K562 (cell line): ENCODE measurements around the gene ZSWIM4. TPM values are rescaled to one million over a fixed set of nuclear protein-coding genes. Genes with fewer than 3 reads are reported as not detected.

Experiments used
- ATAC-seq: fragments of 200-7000 bp; cut with Tn5 transposase; 3 replicates; pipeline ENCODE4 v1.9.1; 2020; ENCODE audit warnings: moderate library complexity
- BruUV-seq: library from RNA; stranded (reverse); fragments of 400-500 nt; replicated peaks from 2 replicates; lab custom pipeline; 2021; lab: Mats Ljungman, UMichigan
- CTCF ChIA-PET: fragments of 300-600 bp; formaldehyde crosslinking; extraction: SDS; loops from one replicate; lab custom pipeline; 2021; ENCODE audit warnings: low intra/inter-chr PET ratio; lab: Yijun Ruan, JAX
- POLR2A ChIA-PET: fragments of 300-600, 350-650 bp; sonication (Branson Sonifier 250); formaldehyde crosslinking; extraction: SDS; loops from one replicate; lab custom pipeline; 2021; ENCODE audit warnings: antibody characterized with exemption, inconsistent platforms; lab: Yijun Ruan, JAX
- DNase-seq, 4 experiments: peaks; one replicate each; pipeline versions ENCODE4 v3.0.0 to v3.0.0-alpha.2; 2011 to 2018; ENCODE audit warnings: low spot score in 3 of 4, mixed read lengths in 3 of 4; ENCODE audit errors: extremely low read depth in 1 of 4
- FAIRE-seq: peaks from 2 replicates; lab custom pipeline; 2011; peaks lifted over from hg19 to GRCh38; lab: Jason Lieb, UNC
- H2AFZ ChIP-seq: 2 replicates; pipeline ENCODE4 v1.6.0; 2011; ENCODE audit warnings: low read depth, low read length, control low read depth, inconsistent platforms
- H3K27ac ChIP-seq: fragments of 200-600 bp; 3 replicates; pipeline ENCODE4 v1.8.0; 2011; ENCODE audit warnings: low read depth, mild to moderate bottlenecking, control low read depth, inconsistent platforms, low read length, moderate library complexity, mixed read lengths; ENCODE audit errors: extremely low read depth
- H3K27me3 ChIP-seq, 2 experiments: fragments of 300-600 bp in 1 of 2; 2 replicates in 1 of 2; 3 replicates in 1 of 2; pipeline versions ENCODE4 v1.6.0 to v1.8.0; 2011; ENCODE audit warnings: inconsistent platforms in 2 of 2, low read length in 2 of 2, mild to moderate bottlenecking in 1 of 2, mixed read lengths in 1 of 2, moderate library complexity in 1 of 2; ENCODE audit not compliant: control insufficient read depth in 2 of 2, insufficient read depth in 2 of 2
- H3K36me3 ChIP-seq: fragments of 300-600 bp; 3 replicates; pipeline ENCODE4 v1.8.0; 2011; ENCODE audit warnings: mild to moderate bottlenecking, low read length, inconsistent platforms; ENCODE audit not compliant: control insufficient read depth, insufficient read depth
- H3K4me1 ChIP-seq, 2 experiments: fragments of 200-600 bp in 1 of 2; replicated peaks in 1 of 2; 2 replicates in 1 of 2; 3 replicates in 1 of 2; pipeline versions ENCODE4 v1.5.1 to v1.8.0; 2011; ENCODE audit warnings: inconsistent platforms in 2 of 2, low read length in 2 of 2, mild to moderate bottlenecking in 1 of 2, mixed read lengths in 1 of 2, moderate library complexity in 1 of 2; ENCODE audit not compliant: control insufficient read depth in 2 of 2, insufficient read depth in 2 of 2
- H3K4me2 ChIP-seq: 2 replicates; pipeline ENCODE4 v1.6.1; 2011; ENCODE audit warnings: low read length, control low read depth, inconsistent platforms, mixed read lengths; ENCODE audit not compliant: insufficient read depth
- H3K4me3 ChIP-seq: fragments of 200-600 bp; sonication (generic), shearing (Covaris generic); 2 replicates; pipeline ENCODE4 v1.5.1; 2016; ENCODE audit warnings: control low read depth, inconsistent platforms
- H3K79me2 ChIP-seq: fragments of 200-600 bp; 3 replicates; pipeline ENCODE4 v1.8.0; 2011; ENCODE audit warnings: low read length, inconsistent platforms; ENCODE audit not compliant: control insufficient read depth, insufficient read depth
- H3K9ac ChIP-seq, 2 experiments: 2 replicates each; pipeline versions ENCODE4 v1.6.0 to v1.6.1; 2011; ENCODE audit warnings: low read depth in 2 of 2, low read length in 2 of 2, control low read depth in 1 of 2, inconsistent platforms in 1 of 2, mild to moderate bottlenecking in 1 of 2, mixed read lengths in 1 of 2; ENCODE audit not compliant: insufficient read depth in 1 of 2
- H3K9me1 ChIP-seq: one replicate; pipeline ENCODE4 v1.6.0; 2011; ENCODE audit warnings: inconsistent platforms, mild to moderate bottlenecking, low read length, moderate library complexity; ENCODE audit not compliant: control insufficient read depth, insufficient read depth
- H3K9me3 ChIP-seq: replicated peaks from 2 replicates; pipeline ENCODE4 v1.5.1; 2011; ENCODE audit warnings: low read depth, low read length, inconsistent platforms; ENCODE audit not compliant: control insufficient read depth, insufficient read depth
- H4K20me1 ChIP-seq: replicated peaks from 2 replicates; pipeline ENCODE4 v1.6.1; 2011; ENCODE audit warnings: low read length, inconsistent platforms, mixed read lengths; ENCODE audit not compliant: control insufficient read depth, insufficient read depth
- CSDE1 ChIP-seq, 2 experiments: fragments of 450-650 bp; IDR thresholded peaks; 2 replicates each; pipeline ENCODE4 v1.6.1; 2016; ENCODE audit warnings: mild to moderate bottlenecking in 1 of 2
- GABPA ChIP-seq: fragments of 200-800 bp; sonication (Bioruptor generic); conservative IDR thresholded peaks from 2 replicates; pipeline ENCODE4 v1.6.1; 2016; ENCODE audit warnings: low read depth, missing genetic modification characterization, missing compliant biosample characterization
- NCOA1 ChIP-seq: fragments of 450-650 bp; IDR thresholded peaks from 2 replicates; pipeline ENCODE4 v1.6.1; 2016; ENCODE audit warnings: low read depth
- NFATC3 ChIP-seq: fragments of 450-650 bp; IDR thresholded peaks from 2 replicates; pipeline ENCODE4 v1.6.1; 2017; ENCODE audit warnings: mild to moderate bottlenecking
- POLR2AphosphoS2 ChIP-seq: IDR thresholded peaks from 2 replicates; pipeline ENCODE4 v1.6.1; 2012; ENCODE audit warnings: low read length, improper control_type of control experiment
- PURB ChIP-seq: sonication (generic); formaldehyde crosslinking; IDR thresholded peaks from 2 replicates; pipeline ENCODE4 v1.9.0; 2021; ENCODE audit warnings: low read depth, mild to moderate bottlenecking, missing genetic modification reagents
- RBM15 ChIP-seq: fragments of 200-400 bp; formaldehyde crosslinking; IDR thresholded peaks from 2 replicates; pipeline ENCODE4 v1.6.1; 2018; ENCODE audit warnings: mild to moderate bottlenecking, low read length, moderate library complexity; ENCODE audit not compliant: insufficient read depth
- ZEB2 ChIP-seq: fragments of 450-650 bp; IDR thresholded peaks from 2 replicates; pipeline ENCODE4 v1.6.1; 2016
- ZNF121 ChIP-seq: sonication (generic); formaldehyde crosslinking; conservative IDR thresholded peaks from 2 replicates; pipeline ENCODE4 v1.8.0; 2022; ENCODE audit warnings: missing genetic modification reagents
- WGBS: fragments of 100-300 bp; shearing (Covaris generic); methylation state at CpG from one replicate; pipeline ENCODE4 v1.1.6; 2016; ENCODE audit warnings: low coverage, mixed read lengths; ENCODE audit not compliant: insufficient coverage; ENCODE audit errors: missing lambda C conversion rate; 5-methylcytosine and 5-hydroxymethylcytosine counted together
- in situ Hi-C: fragments of 300-500 bp; cut with MboI; formaldehyde crosslinking; loops from 4 replicates; pipeline ENCODE4 v1.15.0; 2018; ENCODE audit warnings: inconsistent platforms, mixed read lengths
- intact Hi-C: fragments of 100-400 bp; cut with micrococcal nuclease; formaldehyde crosslinking; loops from 2 replicates; pipeline ENCODE4 v1.14.2; 2022
- polyA plus RNA-seq, 8 experiments: library from polyadenylated mRNA; depleted of rRNA in 4 of 8; stranded (reverse) in 5 of 8; unstranded in 3 of 8; fragments of >200 nt; fragmentation: Nextera tagmentation in 2 of 8; fragmentation: Illumina TruSeq in 1 of 8; extraction: Ambion mirVana in 2 of 8; extraction: Trizol in 1 of 8; gene quantifications; 2 replicates each; pipeline versions ENCODE4 v1.2.1 to v1.2.3, GENCODE V29; 2011 to 2014; ENCODE audit warnings: inconsistent platforms in 1 of 8, missing spikeins in 1 of 8
- total RNA-seq, 7 experiments: library from RNA; depleted of rRNA in 6 of 7; stranded (reverse); fragments of >200 nt in 6 of 7; fragmentation: Illumina TruSeq in 2 of 7; extraction: Trizol in 2 of 7; gene quantifications; 2 replicates each; pipeline versions ENCODE4 v1.2.1 to v1.2.3, GENCODE V29; 2011 to 2021; ENCODE audit warnings: low replicate concordance in 1 of 7
- TF ChIP-seq, protein P1 (sequence below), 2 experiments: fragments of 450-650 bp; IDR thresholded peaks; 2 replicates each; pipeline ENCODE4 v1.6.1; 2016
- TF ChIP-seq, protein P2 (sequence below): sonication (generic); formaldehyde crosslinking; IDR thresholded peaks from 2 replicates; pipeline ENCODE4 v1.8.0; 2022; ENCODE audit warnings: missing genetic modification reagents, mild to moderate bottlenecking, borderline replicate concordance

The ZSWIM4 gene
- total and polyA plus RNA-seq, 9 of the 15 experiments (the other 6 are each of a cell fraction or from before 2014, with no cell fraction given): 0.25 to 3.7 (median 0.79) TPM; not detected in 2

DNA sequence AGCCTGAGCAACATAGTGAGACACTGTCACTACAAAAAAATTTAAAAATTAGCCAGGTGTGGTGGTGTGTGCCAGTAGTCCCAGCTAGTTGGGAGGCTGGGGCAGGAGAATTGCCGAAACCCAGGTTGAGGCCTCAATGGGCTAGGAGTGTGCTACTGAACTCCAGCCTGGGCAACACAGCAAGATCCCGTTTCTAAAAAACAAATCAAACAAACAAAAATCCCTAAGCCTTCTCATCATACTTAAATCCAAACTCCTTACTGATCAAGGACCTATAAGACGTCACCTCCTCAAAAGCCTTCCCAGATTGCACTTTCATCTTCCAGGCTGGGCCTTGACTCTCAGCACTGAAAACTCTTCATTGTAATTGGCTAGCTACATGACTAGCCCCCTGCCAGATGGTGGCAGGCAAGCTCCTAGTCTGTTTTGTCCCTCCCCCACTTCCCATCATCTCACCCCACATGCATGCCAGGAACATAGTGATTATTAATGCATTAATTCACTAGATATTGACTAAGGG lies 64.2 kb downstream of the ZSWIM4 start (continued):
- no peak for TF ChIP-seq POLR2AphosphoS2
- TF ChIP-seq PURB (CRISPR knock-in tag): no peak
- TF ChIP-seq ZNF121 (CRISPR knock-in tag): peak; percentile 98
- TF ChIP-seq CSDE1 (IDR thresholded peaks at IDR 0.05): no peak

DNA sequence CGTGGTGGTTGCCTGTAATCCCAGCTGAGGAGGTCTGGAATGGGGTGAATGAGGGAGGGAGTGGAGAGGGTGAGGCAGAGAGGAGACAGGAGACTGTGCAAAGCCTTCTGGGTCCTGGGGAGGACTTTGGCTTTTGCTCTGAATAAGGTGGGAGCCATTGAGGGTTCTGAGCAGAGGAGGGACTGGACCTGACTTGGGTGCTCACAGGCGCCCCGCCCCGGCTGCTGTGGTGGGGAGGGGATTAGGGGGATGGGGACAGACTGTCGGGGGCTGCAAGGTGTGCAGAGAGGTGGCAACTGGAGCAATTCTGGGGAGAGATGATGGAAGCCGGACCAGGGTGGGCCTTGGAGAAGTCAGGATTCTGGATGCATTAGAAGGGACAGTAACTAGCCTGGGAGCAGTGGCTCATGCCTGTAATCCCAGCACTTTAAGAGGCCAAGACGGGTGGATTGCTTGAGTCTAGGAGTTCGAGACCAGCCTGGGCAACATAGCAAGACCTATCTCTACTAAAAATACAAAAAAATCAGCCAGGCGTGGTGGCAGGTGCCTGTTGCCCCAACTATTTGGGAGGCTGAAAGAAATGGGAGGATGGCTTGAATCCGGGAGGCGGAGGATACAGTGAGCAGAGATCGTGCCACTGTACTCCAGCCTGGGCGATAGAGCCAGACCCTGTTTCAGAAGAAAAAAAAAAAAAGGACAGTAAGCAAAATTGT lies 65.6 kb downstream of the ZSWIM4 start:
- H3K27ac ChIP-seq: 0 out of 3 replicates have a peak overlapping the region, but pooled peaks have one; percentile 63
- FAIRE-seq (no peak), DNase-seq (no peak), ATAC-seq (no peak)
- H3K9me1 ChIP-seq: no peaks in the 10 kb centered on the region
- peak overlapping the region; percentile 83; the same call in 1 of the 2 replicates for H2AFZ ChIP-seq
- H3K27me3 ChIP-seq: peaks cover 6 to 9% of the 10 kb centered on the region in 2 experiments; a peak in 4 of 5 replicates
- no peak overlapping the region for H3K9ac ChIP-seq
- no peaks in the 10 kb centered on the region for H3K36me3 ChIP-seq
- intact Hi-C loops (loop anchor here (5.0 kb wide), 1 partner anchor 34 kb away; no protein-coding TSS in a partner anchor), in situ Hi-C loops (loop anchor here (5.0 kb wide), 2 partner anchors 74 to 254 kb away; no protein-coding TSS in a partner anchor)
- H3K79me2 ChIP-seq: no peaks in the 10 kb centered on the region
- H3K4me3 ChIP-seq: no peak overlapping the region
- H3K9me3 ChIP-seq: no peaks in the 10 kb centered on the region
- ChIA-PET POLR2A (interaction anchor here (0.7 to 1.1 kb wide), 2 partner anchors 86 to 245 kb away, joined by 3 read pairs; no protein-coding TSS in a partner anchor), CTCF (no interaction called here)
- no peaks in the 10 kb centered on the region for H4K20me1 ChIP-seq
- peaks cover 12 to 26% of the 10 kb centered on the region in 2 experiments for H3K4me1 ChIP-seq
- no peak overlapping the region for H3K4me2 ChIP-seq
- WGBS: 81% methylated on average over 12 of the region's 13 CpGs
- BruUV-seq: no TSS peak
- no peak for TF ChIP-seq RBM15
- no peak for TF ChIP-seq GABPA
- TF ChIP-seq NCOA1: no peak
- TF ChIP-seq, protein P1, sequence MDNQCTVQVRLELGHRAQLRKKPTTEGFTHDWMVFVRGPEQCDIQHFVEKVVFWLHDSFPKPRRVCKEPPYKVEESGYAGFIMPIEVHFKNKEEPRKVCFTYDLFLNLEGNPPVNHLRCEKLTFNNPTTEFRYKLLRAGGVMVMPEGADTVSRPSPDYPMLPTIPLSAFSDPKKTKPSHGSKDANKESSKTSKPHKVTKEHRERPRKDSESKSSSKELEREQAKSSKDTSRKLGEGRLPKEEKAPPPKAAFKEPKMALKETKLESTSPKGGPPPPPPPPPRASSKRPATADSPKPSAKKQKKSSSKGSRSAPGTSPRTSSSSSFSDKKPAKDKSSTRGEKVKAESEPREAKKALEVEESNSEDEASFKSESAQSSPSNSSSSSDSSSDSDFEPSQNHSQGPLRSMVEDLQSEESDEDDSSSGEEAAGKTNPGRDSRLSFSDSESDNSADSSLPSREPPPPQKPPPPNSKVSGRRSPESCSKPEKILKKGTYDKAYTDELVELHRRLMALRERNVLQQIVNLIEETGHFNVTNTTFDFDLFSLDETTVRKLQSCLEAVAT (IDR thresholded peaks at IDR 0.05): 0 out of 4 replicates have a peak, but pooled peaks of 1 of the 2 experiments have one; percentile 31
- no peak for TF ChIP-seq ZEB2
- no peak for TF ChIP-seq NFATC3
- TF ChIP-seq ZNF121 (CRISPR knock-in tag): 0 out of 2 replicates have a peak, but pooled peaks have one; percentile 15
- TF ChIP-seq, protein P2, sequence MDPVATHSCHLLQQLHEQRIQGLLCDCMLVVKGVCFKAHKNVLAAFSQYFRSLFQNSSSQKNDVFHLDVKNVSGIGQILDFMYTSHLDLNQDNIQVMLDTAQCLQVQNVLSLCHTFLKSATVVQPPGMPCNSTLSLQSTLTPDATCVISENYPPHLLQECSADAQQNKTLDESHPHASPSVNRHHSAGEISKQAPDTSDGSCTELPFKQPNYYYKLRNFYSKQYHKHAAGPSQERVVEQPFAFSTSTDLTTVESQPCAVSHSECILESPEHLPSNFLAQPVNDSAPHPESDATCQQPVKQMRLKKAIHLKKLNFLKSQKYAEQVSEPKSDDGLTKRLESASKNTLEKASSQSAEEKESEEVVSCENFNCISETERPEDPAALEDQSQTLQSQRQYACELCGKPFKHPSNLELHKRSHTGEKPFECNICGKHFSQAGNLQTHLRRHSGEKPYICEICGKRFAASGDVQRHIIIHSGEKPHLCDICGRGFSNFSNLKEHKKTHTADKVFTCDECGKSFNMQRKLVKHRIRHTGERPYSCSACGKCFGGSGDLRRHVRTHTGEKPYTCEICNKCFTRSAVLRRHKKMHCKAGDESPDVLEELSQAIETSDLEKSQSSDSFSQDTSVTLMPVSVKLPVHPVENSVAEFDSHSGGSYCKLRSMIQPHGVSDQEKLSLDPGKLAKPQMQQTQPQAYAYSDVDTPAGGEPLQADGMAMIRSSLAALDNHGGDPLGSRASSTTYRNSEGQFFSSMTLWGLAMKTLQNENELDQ (CRISPR knock-in tag): no peak
